PC-9 (cell line): Measurements from ENCODE around the gene MAP3K4. TPM values are rescaled to one million over a fixed set of nuclear protein-coding genes. Genes with fewer than 3 reads are reported as not detected.

Experiments
- BruUV-seq: library from RNA; stranded (reverse); fragments of 400-500 nt; replicated peaks from 2 replicates; lab custom pipeline; 2021; lab: Mats Ljungman, UMichigan
- CTCF ChIA-PET: fragments of 300-600 bp; sonication (Branson Sonifier 250); formaldehyde crosslinking; loops from one replicate; lab custom pipeline; 2022; ENCODE audit warnings: antibody characterized with exemption; lab: Charles Lee
- POLR2A ChIA-PET: fragments of 300-600 bp; sonication (Branson Sonifier 250); formaldehyde crosslinking; loops from one replicate; lab custom pipeline; 2022; ENCODE audit warnings: antibody characterized with exemption; ENCODE audit not compliant: unreplicated experiment; lab: Charles Lee
- DNase-seq, 2 experiments: peaks; one replicate each; pipeline versions ENCODE4 v3.0.0 to v3.0.0-alpha.2; 2015 to 2022; ENCODE audit warnings: mixed read lengths in 1 of 2
- H2AFZ ChIP-seq: fragments of 200-600 bp; sonication (generic); 2 replicates; pipeline ENCODE4 v1.8.1; 2017; ENCODE audit warnings: antibody characterized with exemption
- H3F3A ChIP-seq: fragments of 200-600 bp; sonication (generic); 2 replicates; pipeline ENCODE4 v1.8.1; 2017; ENCODE audit warnings: antibody characterized with exemption, mild to moderate bottlenecking, low read depth; ENCODE audit not compliant: insufficient read depth
- H3K27ac ChIP-seq: fragments of 200-600 bp; sonication (generic); 2 replicates; pipeline ENCODE4 v1.6.1; 2016; ENCODE audit warnings: mixed run types
- H3K27me3 ChIP-seq: fragments of 200-600 bp; sonication (generic); 2 replicates; pipeline ENCODE4 v1.6.1; 2016; ENCODE audit warnings: low read depth, mixed run types; ENCODE audit not compliant: insufficient read depth
- H3K36me3 ChIP-seq: fragments of 200-600 bp; sonication (generic); 2 replicates; pipeline ENCODE4 v1.6.1; 2016; ENCODE audit warnings: low read depth, mixed run types
- H3K4me1 ChIP-seq: fragments of 200-600 bp; sonication (generic); replicated peaks from 2 replicates; pipeline ENCODE4 v1.6.1; 2016; ENCODE audit warnings: mixed run types; ENCODE audit not compliant: insufficient read depth
- H3K4me2 ChIP-seq: fragments of 200-600 bp; sonication (generic); 2 replicates; pipeline ENCODE4 v1.6.1; 2017; ENCODE audit warnings: mixed run types
- H3K4me3 ChIP-seq: fragments of 200-600 bp; sonication (generic); 2 replicates; pipeline ENCODE4 v1.6.1; 2016; ENCODE audit warnings: mixed run types
- H3K79me2 ChIP-seq: fragments of 200-600 bp; sonication (generic); 2 replicates; pipeline ENCODE4 v1.6.1; 2017; ENCODE audit warnings: low read depth, mixed run types
- H3K9me2 ChIP-seq: fragments of 200-600 bp; sonication (generic); 2 replicates; pipeline ENCODE4 v1.8.1; 2017; ENCODE audit warnings: mild to moderate bottlenecking; ENCODE audit not compliant: insufficient read depth
- H3K9me3 ChIP-seq: fragments of 200-600 bp; sonication (generic); 2 replicates; pipeline ENCODE4 v1.8.1; 2016; ENCODE audit warnings: low read depth; ENCODE audit not compliant: insufficient read depth
- H4K20me1 ChIP-seq: fragments of 200-600 bp; sonication (generic); 2 replicates; pipeline ENCODE4 v1.8.1; 2017; ENCODE audit not compliant: insufficient read depth
- CTCF ChIP-seq: fragments of 200-600 bp; sonication (generic); conservative IDR thresholded peaks from 2 replicates; pipeline ENCODE4 v1.6.1; 2017; ENCODE audit warnings: mixed run types, antibody characterized with exemption, mild to moderate bottlenecking, moderate library complexity
- EZH2 ChIP-seq: fragments of 200-600 bp; sonication (generic); IDR thresholded peaks from 2 replicates; pipeline ENCODE4 v1.8.0; 2017; ENCODE audit warnings: antibody characterized with exemption, low read depth
- intact Hi-C: fragments of 100-400 bp; cut with micrococcal nuclease; formaldehyde crosslinking; loops from one replicate; pipeline ENCODE4 v1.10.0; 2022; ENCODE audit not compliant: unreplicated experiment
- total RNA-seq: library from RNA; stranded (reverse); gene quantifications from 2 replicates; pipeline ENCODE4 v1.2.3, GENCODE V29; 2021

Gene MAP3K4
- total RNA-seq, 1 experiment from 2014 or later: 13.0 TPM

- Histone ChIP-seq H3K9me2 (no peaks in the 10 kb centered on the region), H3F3A (no peaks in the 10 kb centered on the region), H3K79me2 (no peaks in the 10 kb centered on the region), H3K4me2 (no peak overlapping the region), H3K4me1 (no peaks in the 10 kb centered on the region), H3K4me3 (no peak overlapping the region), H3K27me3 (peaks cover 60% of the 10 kb centered on the region), H3K36me3 (no peaks in the 10 kb centered on the region), H2AFZ (no peak overlapping the region), H3K9me3 (no peaks in the 10 kb centered on the region), H3K27ac (no peak overlapping the region), H4K20me1 (no peaks in the 10 kb centered on the region)
- TF ChIP-seq EZH2: no peak
- no peak for TF ChIP-seq CTCF
- DNase-seq: no peak
- intact Hi-C loops: no loop called here
- POLR2A ChIA-PET: no interaction called here
- CTCF ChIA-PET: no interaction called here
- no TSS peak for BruUV-seq
These were observed 151.4 kb downstream of the MAP3K4 start for GRCh38 chr6:161142957-161143296.

DNA sequence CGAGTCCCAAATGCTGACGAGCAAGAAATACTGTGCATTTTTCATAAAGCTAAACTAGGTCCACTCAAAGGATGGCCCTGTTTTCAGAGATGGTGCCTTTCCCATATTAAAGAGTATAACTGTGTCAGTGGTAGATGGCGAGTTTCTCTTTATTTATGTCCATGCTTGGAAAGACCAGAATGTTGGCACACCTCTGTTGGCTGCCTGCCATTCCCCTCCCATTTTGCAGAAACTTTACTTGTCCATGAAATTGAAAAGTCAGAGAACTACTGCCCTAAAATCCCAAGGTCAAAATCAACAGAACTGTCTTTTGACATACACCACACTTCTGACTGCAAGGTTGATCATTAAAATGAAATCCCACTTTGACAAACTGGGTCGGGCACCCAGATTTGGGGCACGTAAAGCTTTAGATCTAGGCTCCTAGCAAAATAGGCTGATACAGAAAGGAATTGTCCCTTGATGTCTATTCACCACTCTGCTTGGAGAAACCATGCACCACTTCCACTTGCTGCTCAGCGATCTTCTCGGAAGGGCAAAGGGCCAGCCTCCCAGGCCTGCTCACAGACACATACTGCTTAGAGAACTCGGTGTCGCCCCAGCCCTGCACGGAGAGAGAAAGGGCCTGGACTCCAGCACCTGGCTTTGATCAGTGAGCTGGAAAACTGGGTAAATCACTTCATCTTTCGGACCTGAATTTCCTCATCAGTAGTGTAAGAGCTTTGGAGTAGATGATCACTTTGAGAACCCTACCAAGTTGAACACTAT is 152.3 kb downstream of the MAP3K4 start:
- intact Hi-C loops: no loop called here
- Histone ChIP-seq H3K79me2 (no peaks in the 10 kb centered on the region), H3K36me3 (no peaks in the 10 kb centered on the region), H3K4me1 (no peaks in the 10 kb centered on the region), H3K9me3 (no peaks in the 10 kb centered on the region), H3K4me2 (no peak overlapping the region), H3K9me2 (no peaks in the 10 kb centered on the region), H3K4me3 (no peak overlapping the region), H3K27ac (no peak overlapping the region), H3K27me3 (peaks cover 69% of the 10 kb centered on the region), H2AFZ (no peak overlapping the region), H3F3A (no peaks in the 10 kb centered on the region), H4K20me1 (no peaks in the 10 kb centered on the region)
- TF ChIP-seq CTCF (no peak), EZH2 (no peak)
- ChIA-PET CTCF (no interaction called here), POLR2A (no interaction called here)
- DNase-seq: no peak
- BruUV-seq: no TSS peak

- no TSS peak for BruUV-seq
- TF ChIP-seq CTCF (no peak), EZH2 (no peak)
- H3F3A ChIP-seq: no peaks in the 10 kb centered on the region
- H3K27me3 ChIP-seq: peaks cover 91% of the 10 kb centered on the region
- no peaks in the 10 kb centered on the region for H3K9me3 ChIP-seq
- no peak for DNase-seq
- no peaks in the 10 kb centered on the region for H4K20me1 ChIP-seq
- H3K27ac ChIP-seq: no peak overlapping the region
- no peak overlapping the region for H2AFZ ChIP-seq
- H3K79me2 ChIP-seq: no peaks in the 10 kb centered on the region
- ChIA-PET POLR2A (no interaction called here), CTCF (no interaction called here)
- intact Hi-C loops: no loop called here
- no peak overlapping the region for H3K4me3 ChIP-seq
- H3K36me3 ChIP-seq: no peaks in the 10 kb centered on the region
- no peaks in the 10 kb centered on the region for H3K9me2 ChIP-seq
- H3K4me2 ChIP-seq: no peak overlapping the region
- H3K4me1 ChIP-seq: no peaks in the 10 kb centered on the region
These were observed 158.6 kb downstream of the MAP3K4 start for GRCh38 chr6:161150136-161150535.
